ENCODE measurements around the gene PRKCA.

DNA sequence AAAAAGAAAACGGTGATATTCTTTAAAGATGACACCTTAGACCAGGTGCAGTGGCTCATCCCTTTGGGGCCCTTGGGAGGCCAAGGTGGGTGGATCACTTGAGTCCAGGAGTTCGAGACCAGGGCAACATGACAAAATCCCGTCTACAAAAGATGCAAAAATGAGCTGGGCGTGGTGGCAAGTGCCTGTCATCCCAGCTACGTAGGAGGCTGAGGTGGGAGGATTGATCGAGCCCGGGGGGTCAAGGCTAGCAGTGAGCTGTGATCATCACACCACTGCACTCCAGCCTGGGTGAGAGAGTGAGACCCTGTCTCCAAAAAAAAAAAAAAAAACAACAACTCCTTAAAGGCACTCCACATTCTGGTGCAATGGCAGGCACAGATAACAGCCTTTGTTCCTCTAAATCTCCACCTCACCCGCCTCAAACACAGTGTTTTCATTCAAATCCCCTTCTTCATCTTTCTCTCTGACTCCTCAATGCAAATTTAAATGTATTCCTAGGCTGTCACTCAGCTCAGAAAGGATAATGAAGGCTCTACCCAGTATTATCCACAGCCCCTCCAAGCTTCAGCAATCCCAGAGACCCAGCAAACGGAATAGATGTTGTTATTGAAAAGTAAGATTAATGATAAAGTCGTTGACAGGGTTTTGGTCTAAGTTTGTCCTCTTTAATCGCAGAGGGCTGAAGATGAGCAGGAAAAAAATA, 476.3 kb downstream of the PRKCA start:
- no peak for TF ChIP-seq POLR2AphosphoS5 (IDR thresholded peaks at IDR 0.05)
- TF ChIP-seq POLR2A (IDR thresholded peaks at IDR 0.05; ENCODE audit: low read depth), result no peak
- no peak for TF ChIP-seq EP300 (IDR thresholded peaks at IDR 0.05)
